Karpas-422 (cell line): ENCODE data around the gene MLIP. TPM values are rescaled to one million over a fixed set of nuclear protein-coding genes. Genes with fewer than 3 reads are reported as not detected.

Experiments
- DNase-seq: peaks from one replicate; pipeline ENCODE4 v3.0.0-alpha.2; 2015
- H2AFZ ChIP-seq: fragments of 200-600 bp; sonication (generic); 2 replicates; pipeline ENCODE4 v1.6.1; 2014; ENCODE audit warnings: antibody characterized with exemption, low read length, mixed read lengths
- H3K27ac ChIP-seq: fragments of 200-600 bp; sonication (generic); 2 replicates; pipeline ENCODE4 v1.5.1; 2014; ENCODE audit warnings: mild to moderate bottlenecking, low read length, moderate library complexity
- H3K27me3 ChIP-seq: fragments of 200-600 bp; sonication (generic); 2 replicates; pipeline ENCODE4 v1.6.1; 2014; ENCODE audit warnings: low read length, mixed read lengths
- H3K36me3 ChIP-seq: fragments of 200-600 bp; sonication (generic); 2 replicates; pipeline ENCODE4 v1.6.1; 2014; ENCODE audit warnings: low read length, mixed read lengths; ENCODE audit not compliant: insufficient read depth
- H3K4me1 ChIP-seq: fragments of 200-600 bp; sonication (generic); 2 replicates; pipeline ENCODE4 v1.6.1; 2014; ENCODE audit warnings: mild to moderate bottlenecking, low read length, mixed read lengths
- H3K4me2 ChIP-seq: fragments of 200-600 bp; sonication (generic); 2 replicates; pipeline ENCODE4 v1.6.1; 2014; ENCODE audit warnings: low read length, low read depth, mild to moderate bottlenecking; ENCODE audit not compliant: poor library complexity, severe bottlenecking
- H3K4me3 ChIP-seq: fragments of 200-600 bp; sonication (generic); 2 replicates; pipeline ENCODE4 v1.5.1; 2014; ENCODE audit warnings: mild to moderate bottlenecking, antibody characterized with exemption, low read length, mixed read lengths
- H3K79me2 ChIP-seq: fragments of 200-600 bp; sonication (generic); 2 replicates; pipeline ENCODE4 v1.6.1; 2014; ENCODE audit warnings: mild to moderate bottlenecking, low read length, mixed read lengths
- H3K9ac ChIP-seq: fragments of 200-600 bp; sonication (generic); 2 replicates; pipeline ENCODE4 v1.6.0; 2014; ENCODE audit warnings: low read length
- H3K9me2 ChIP-seq: fragments of 200-600 bp; sonication (generic), shearing (Covaris generic); replicated peaks from 2 replicates; pipeline ENCODE4 v1.6.0; 2014; ENCODE audit warnings: mild to moderate bottlenecking, low read length, moderate library complexity; ENCODE audit not compliant: insufficient read depth
- H3K9me3 ChIP-seq: fragments of 300-700, 200-600 bp; sonication (generic); 2 replicates; pipeline ENCODE4 v1.6.1; 2014; ENCODE audit warnings: low read length, mixed read lengths
- H4K20me1 ChIP-seq: fragments of 200-600 bp; sonication (generic); 2 replicates; pipeline ENCODE4 v1.6.1; 2014; ENCODE audit warnings: mild to moderate bottlenecking, antibody characterized with exemption, low read length, low read depth; ENCODE audit not compliant: insufficient read depth
- total RNA-seq: library from RNA; depleted of rRNA; stranded (reverse); fragments of >200 nt; shearing (Covaris generic); gene quantifications from 2 replicates; pipeline ENCODE4 v1.2.3, GENCODE V29; 2014; ENCODE audit warnings: low replicate concordance

The MLIP gene
- total RNA-seq, 1 experiment from 2014 or later: not detected

DNA sequence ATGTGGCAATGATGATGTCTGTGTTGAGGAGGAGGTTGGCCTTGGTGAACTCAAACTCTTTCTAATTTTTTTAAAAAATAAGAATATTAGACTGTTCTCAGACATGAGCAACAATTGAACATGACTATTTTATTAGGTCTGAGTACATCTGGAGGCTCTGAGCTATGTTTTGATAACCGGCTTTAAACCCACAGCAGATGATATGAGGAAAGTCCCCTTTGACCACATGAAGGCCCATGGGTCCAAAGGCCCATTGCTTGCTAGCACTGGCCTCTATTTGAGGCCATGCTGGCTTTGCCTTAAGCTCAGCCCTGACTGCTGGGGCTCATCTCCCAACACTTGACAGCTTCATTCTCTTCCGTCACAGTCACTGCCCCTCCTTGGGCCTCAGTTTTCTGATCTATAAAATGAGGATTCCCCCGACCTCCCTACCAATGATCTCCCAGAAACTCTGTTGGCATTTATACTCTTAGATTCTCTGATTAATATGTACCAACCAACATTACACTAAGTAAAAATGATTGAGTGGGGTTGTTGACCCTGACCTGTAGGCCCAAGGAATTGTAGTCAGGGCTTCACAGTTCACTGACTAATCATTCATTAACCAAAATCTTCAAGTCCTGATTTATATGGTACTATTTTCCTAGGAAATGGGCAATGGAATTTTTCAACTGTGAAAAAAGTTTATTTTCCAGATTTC, 173.1 kb downstream of the MLIP start:
- Histone ChIP-seq H3K9me2 (no peaks in the 10 kb centered on the region), H3K9ac (no peak overlapping the region), H2AFZ (no peak overlapping the region), H3K27me3 (no peaks in the 10 kb centered on the region), H3K79me2 (no peaks in the 10 kb centered on the region), H3K4me1 (no peaks in the 10 kb centered on the region), H4K20me1 (no peaks in the 10 kb centered on the region), H3K27ac (no peak overlapping the region), H3K36me3 (no peaks in the 10 kb centered on the region), H3K9me3 (no peaks in the 10 kb centered on the region), H3K4me2 (no peak overlapping the region), H3K4me3 (no peak overlapping the region)
- DNase-seq: no peak

DNA sequence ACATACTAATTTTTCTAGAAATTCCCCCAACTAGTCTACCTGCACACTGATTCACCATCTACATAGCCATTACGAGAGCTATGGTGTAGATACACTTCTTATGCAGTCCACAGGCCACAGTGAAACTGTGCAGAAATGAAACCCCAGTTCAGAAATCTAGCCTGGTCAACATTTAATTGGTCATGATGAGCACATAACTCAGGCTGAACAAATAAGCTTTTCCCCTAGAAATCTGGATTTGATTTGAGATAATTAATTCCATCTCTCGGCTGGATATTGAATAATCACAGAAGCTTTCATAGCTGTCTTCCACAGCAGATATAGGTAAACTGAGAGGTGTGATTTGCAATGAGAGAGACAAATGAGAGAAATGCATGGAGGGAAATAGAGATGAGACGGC, 174.4 kb downstream of the MLIP start:
- Histone ChIP-seq H3K27me3 (no peaks in the 10 kb centered on the region), H3K4me1 (no peaks in the 10 kb centered on the region), H3K4me2 (no peak overlapping the region), H2AFZ (no peak overlapping the region), H3K9me2 (no peaks in the 10 kb centered on the region), H4K20me1 (no peaks in the 10 kb centered on the region), H3K79me2 (no peaks in the 10 kb centered on the region), H3K36me3 (no peaks in the 10 kb centered on the region), H3K9me3 (no peaks in the 10 kb centered on the region), H3K4me3 (no peak overlapping the region), H3K9ac (no peak overlapping the region), H3K27ac (no peak overlapping the region)
- no peak for DNase-seq

DNA sequence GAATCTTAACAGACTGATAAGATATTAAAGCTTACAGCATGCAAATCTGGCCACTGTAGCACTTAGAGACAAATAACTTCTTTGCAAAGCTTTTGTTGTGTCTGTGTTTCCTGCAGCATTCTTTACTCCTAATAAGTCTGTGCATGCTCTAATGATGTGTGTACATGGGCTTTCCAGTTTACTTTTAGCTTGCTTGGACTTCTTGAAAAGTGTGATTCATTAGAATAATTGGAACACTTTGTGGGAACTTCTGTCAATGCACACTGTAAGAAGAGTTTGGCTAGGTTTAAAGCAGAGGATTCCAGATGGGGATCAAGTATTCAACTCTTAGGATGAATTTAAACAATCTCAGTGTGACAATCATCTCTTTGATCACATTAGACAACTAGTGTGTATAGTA, 174.9 kb downstream of the MLIP start:
- Histone ChIP-seq H3K9ac (no peak overlapping the region), H3K36me3 (no peaks in the 10 kb centered on the region), H3K4me3 (no peak overlapping the region), H3K4me2 (no peak overlapping the region), H2AFZ (no peak overlapping the region), H3K9me2 (no peaks in the 10 kb centered on the region), H3K27me3 (no peaks in the 10 kb centered on the region), H3K4me1 (peaks cover under 1% of the 10 kb centered on the region; the same call in 1 of the 2 replicates), H3K79me2 (no peaks in the 10 kb centered on the region), H3K27ac (no peak overlapping the region), H3K9me3 (no peaks in the 10 kb centered on the region), H4K20me1 (no peaks in the 10 kb centered on the region)
- no peak for DNase-seq

DNA sequence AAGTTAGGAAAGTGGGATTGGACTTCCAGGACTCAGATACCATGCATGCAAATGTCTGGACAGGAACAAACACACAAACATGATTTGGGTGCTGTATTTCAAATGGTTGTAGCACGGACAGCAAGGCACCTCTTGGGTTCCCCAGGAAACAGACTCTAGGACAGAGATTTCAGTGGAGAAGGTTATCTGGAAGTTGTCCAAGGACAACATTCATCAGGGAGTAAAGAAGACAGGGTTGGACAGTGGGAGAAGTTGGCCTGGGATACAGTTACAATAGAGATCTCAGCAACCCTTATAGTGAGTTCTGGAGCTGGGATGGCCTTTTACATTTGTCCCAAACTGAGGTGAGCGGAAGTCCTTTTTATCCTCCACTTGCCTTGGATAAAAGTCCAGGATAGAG, 177.2 kb downstream of the MLIP start:
- Histone ChIP-seq H3K4me1 (peaks cover 3% of the 10 kb centered on the region; the same call in 1 of the 2 replicates), H3K27me3 (no peaks in the 10 kb centered on the region), H4K20me1 (no peaks in the 10 kb centered on the region), H3K9ac (no peak overlapping the region), H3K36me3 (no peaks in the 10 kb centered on the region), H3K27ac (no peak overlapping the region), H3K4me2 (no peak overlapping the region), H3K4me3 (no peak overlapping the region), H3K9me2 (no peaks in the 10 kb centered on the region), H2AFZ (no peak overlapping the region), H3K79me2 (no peaks in the 10 kb centered on the region), H3K9me3 (no peaks in the 10 kb centered on the region)
- no peak for DNase-seq

DNA sequence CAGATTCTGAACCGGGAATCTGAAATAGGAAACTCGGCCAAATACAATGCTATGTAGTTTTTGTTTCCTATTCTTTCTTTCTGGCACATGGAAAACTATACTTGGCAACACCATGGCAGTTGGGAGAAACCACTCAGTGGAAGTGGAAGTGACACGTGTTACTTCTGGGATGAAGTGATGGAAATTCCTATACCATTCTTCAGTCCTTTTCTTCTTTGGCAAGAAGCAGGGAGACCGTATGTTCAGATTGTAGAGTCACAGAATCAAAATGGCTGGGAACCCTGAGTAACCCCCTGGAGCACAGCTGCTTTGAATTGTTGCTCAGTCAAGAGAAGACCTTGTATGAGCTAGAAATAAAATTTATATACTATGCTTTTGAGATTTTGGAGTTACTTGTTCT, 178.2 kb downstream of the MLIP start:
- no peak overlapping the region for H3K4me3 ChIP-seq
- H3K9me3 ChIP-seq: no peaks in the 10 kb centered on the region
- no peak overlapping the region for H2AFZ ChIP-seq
- no peaks in the 10 kb centered on the region for H3K9me2 ChIP-seq
- H3K27ac ChIP-seq: no peak overlapping the region
- no peak overlapping the region for H3K4me2 ChIP-seq
- H4K20me1 ChIP-seq: no peaks in the 10 kb centered on the region
- H3K27me3 ChIP-seq: no peaks in the 10 kb centered on the region
- H3K79me2 ChIP-seq: no peaks in the 10 kb centered on the region
- H3K9ac ChIP-seq: no peak overlapping the region
- peaks cover 3% of the 10 kb centered on the region; the same call in 1 of the 2 replicates for H3K4me1 ChIP-seq
- no peak for DNase-seq
- H3K36me3 ChIP-seq: no peaks in the 10 kb centered on the region

DNA sequence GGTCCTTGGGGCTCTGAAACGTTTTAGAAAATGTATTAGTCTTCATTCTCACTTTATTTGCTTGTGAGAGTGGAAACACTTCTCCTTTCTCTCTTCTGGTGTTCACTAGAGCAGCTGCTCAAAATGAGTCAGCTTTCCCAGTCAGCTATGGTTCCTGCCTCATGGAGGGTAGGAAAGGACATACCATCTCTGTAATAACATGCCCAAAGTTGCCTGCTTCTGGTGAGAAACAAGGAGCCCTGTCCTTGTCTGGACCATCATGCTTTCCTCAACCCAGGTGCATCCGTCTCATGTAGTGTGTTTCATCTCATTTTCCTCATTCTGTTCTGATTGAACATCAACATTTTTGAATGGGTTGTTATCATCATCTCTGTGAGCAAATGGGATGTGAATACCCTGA, 179.9 kb downstream of the MLIP start:
- Histone ChIP-seq H3K36me3 (no peaks in the 10 kb centered on the region), H2AFZ (no peak overlapping the region), H3K4me2 (no peak overlapping the region), H4K20me1 (no peaks in the 10 kb centered on the region), H3K9me2 (no peaks in the 10 kb centered on the region), H3K9ac (no peak overlapping the region), H3K27ac (no peak overlapping the region), H3K4me3 (no peak overlapping the region), H3K9me3 (no peaks in the 10 kb centered on the region; the same call in 1 of the 2 replicates), H3K27me3 (no peaks in the 10 kb centered on the region), H3K79me2 (no peaks in the 10 kb centered on the region), H3K4me1 (peaks cover 3% of the 10 kb centered on the region; the same call in 1 of the 2 replicates)
- DNase-seq: no peak

DNA sequence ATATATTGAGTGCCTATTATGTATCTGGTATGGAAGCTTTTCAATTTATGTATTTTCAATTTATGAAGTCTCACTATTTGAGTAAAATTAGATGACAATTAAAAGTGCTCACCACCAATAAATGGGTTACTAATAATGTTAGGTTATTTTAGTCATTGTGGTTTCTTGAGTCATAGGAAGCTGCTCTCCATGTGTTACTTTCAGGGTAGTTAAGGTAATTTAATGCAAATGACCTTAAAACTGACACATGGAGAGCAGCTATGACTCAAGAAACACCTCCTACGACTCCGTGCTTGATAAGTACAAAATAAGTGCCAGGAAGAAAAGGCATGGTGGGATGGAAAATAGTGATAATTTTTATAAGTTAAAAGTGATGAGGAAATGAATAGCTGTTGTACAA, 180.5 kb downstream of the MLIP start:
- no peak overlapping the region for H3K9ac ChIP-seq
- no peak overlapping the region for H3K4me2 ChIP-seq

DNA sequence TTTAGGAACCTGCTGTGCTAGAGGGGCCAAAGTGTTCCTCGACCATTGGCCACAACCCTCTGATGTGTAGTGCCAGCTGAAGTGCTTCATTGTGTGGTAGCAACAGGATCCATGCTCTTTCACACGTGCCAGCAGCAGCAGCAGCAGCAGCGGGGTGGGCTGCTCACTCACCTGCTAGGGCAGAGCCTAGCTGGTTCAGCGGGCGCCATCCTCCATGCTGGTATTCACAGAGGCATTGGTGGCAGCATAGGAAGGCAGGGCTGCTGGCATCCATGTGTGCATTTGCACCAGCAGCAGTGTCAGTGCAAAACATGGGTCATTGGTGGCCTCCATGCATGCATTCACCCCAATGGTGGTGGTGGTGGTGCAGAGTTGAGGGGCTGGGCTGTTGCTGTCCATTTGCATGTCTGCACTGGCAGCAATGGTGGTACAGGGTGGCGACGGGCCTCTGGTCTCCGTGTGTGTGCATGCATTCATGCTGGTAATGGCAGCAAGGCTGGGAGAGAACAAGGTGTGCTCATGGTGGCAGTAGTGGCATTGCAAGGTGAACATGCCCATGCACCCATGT, 183.8 kb downstream of the MLIP start:
- Histone ChIP-seq H3K4me3 (no peak overlapping the region), H3K9ac (no peak overlapping the region), H3K4me2 (no peak overlapping the region), H3K27me3 (no peaks in the 10 kb centered on the region), H4K20me1 (no peaks in the 10 kb centered on the region), H3K9me3 (no peaks in the 10 kb centered on the region; the same call in none of the 2 replicates), H2AFZ (no peak overlapping the region), H3K4me1 (peaks cover 3% of the 10 kb centered on the region; the same call in 1 of the 2 replicates), H3K36me3 (no peaks in the 10 kb centered on the region), H3K79me2 (no peaks in the 10 kb centered on the region), H3K9me2 (no peaks in the 10 kb centered on the region), H3K27ac (no peak overlapping the region)
- no peak for DNase-seq

More for the DNA sequence above, 180.5 kb downstream of the MLIP start:
- no peak for DNase-seq
- no peaks in the 10 kb centered on the region for H3K9me2 ChIP-seq
- H3K36me3 ChIP-seq: no peaks in the 10 kb centered on the region
- H3K4me1 ChIP-seq: peaks cover 3% of the 10 kb centered on the region; the same call in 1 of the 2 replicates
- no peak overlapping the region for H3K27ac ChIP-seq
- no peak overlapping the region for H3K4me3 ChIP-seq
- no peaks in the 10 kb centered on the region for H3K27me3 ChIP-seq
- H2AFZ ChIP-seq: no peak overlapping the region
- H3K79me2 ChIP-seq: no peaks in the 10 kb centered on the region
- H3K9me3 ChIP-seq: no peaks in the 10 kb centered on the region; the same call in none of the 2 replicates
- H4K20me1 ChIP-seq: no peaks in the 10 kb centered on the region
